BLaER1 treated with 17β-estradiol and CSF1 and Interleukin-3, amounts not matched to agents 10 nM and 100 nM (cell line): ENCODE results near the gene CFAP54.

ENCODE experiments used
- H3K27ac ChIP-seq, 11 experiments: shearing (Covaris generic); formaldehyde crosslinking; 2 replicates each; pipeline ENCODE4 v1.8.1; 2022
- H3K27me3 ChIP-seq, 11 experiments: shearing (Covaris generic); formaldehyde crosslinking; 2 replicates each; pipeline ENCODE4 v1.8.1; 2022
- H3K36me3 ChIP-seq, 11 experiments: shearing (Covaris generic); formaldehyde crosslinking; 2 replicates each; pipeline ENCODE4 v1.8.1; 2022
- H3K4me1 ChIP-seq, 10 experiments: shearing (Covaris generic); formaldehyde crosslinking; 2 replicates each; pipeline ENCODE4 v1.8.1; 2022
- H3K4me2 ChIP-seq, 11 experiments: shearing (Covaris generic); formaldehyde crosslinking; 2 replicates each; pipeline ENCODE4 v1.8.1; 2022
- H3K4me3 ChIP-seq, 10 experiments: shearing (Covaris generic); formaldehyde crosslinking; 2 replicates each; pipeline ENCODE4 v1.8.1; 2022
- H3K9ac ChIP-seq, 11 experiments: shearing (Covaris generic); formaldehyde crosslinking; 2 replicates each; pipeline ENCODE4 v1.8.1; 2022
- H3K9me3 ChIP-seq, 11 experiments: shearing (Covaris generic); formaldehyde crosslinking; replicated peaks in 1 of 11; 2 replicates each; pipeline ENCODE4 v1.8.1; 2022
- H4K20me1 ChIP-seq, 11 experiments: shearing (Covaris generic); formaldehyde crosslinking; 2 replicates each; pipeline ENCODE4 v1.8.1; 2022
- Cebpa-rat ChIP-seq, 11 experiments: shearing (Covaris generic); IDR thresholded peaks; 2 replicates each; pipeline ENCODE4 v1.8.1; 2022

The CFAP54 gene

DNA sequence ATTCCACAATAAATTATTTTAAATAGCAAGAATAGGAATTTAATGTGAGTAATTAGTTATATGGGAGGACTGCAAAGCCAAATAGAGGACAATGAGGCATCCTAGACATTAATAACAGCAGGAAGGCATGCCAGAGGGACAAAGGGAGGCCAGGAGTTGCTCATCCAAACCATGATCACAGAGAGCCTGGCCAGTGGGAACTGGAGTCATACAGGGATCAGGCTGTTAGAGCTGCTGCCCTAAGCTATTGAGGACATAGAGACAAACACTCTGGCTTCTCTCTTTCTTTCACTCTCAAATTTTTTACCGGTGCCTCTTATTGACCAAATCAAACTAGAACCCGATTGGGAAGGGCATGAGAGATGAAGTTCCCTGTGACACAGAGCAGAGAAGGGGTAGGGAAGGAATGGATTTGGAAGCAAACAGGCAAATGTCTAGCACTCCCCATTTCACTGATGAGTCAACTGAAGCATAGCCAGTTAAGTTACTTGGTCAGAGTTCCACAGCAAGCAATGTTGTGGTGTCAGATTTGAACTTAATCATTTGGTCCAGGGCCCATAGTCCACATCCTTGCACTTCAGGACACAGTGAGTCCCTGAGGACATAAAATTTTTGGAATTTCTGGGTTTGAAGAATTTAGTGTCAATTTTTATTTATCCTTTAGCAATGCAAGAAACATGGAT, 17.9 kb upstream of the CFAP54 start:
- Histone ChIP-seq H3K4me2 (no peak overlapping the region), H3K27ac (no peak overlapping the region), H3K4me3 (no peak overlapping the region), H3K36me3 (no peaks in the 10 kb centered on the region), H3K27me3 (no peaks in the 10 kb centered on the region), H3K9me3 (peaks cover 5 to 18% (median 13%) of the 10 kb centered on the region in 11 experiments; a peak in 16 of 22 replicates), H4K20me1 (no peaks in the 10 kb centered on the region), H3K4me1 (no peaks in the 10 kb centered on the region), H3K9ac (no peak overlapping the region)
- no peak for TF ChIP-seq Cebpa-rat (IDR thresholded peaks at IDR 0.05)

DNA sequence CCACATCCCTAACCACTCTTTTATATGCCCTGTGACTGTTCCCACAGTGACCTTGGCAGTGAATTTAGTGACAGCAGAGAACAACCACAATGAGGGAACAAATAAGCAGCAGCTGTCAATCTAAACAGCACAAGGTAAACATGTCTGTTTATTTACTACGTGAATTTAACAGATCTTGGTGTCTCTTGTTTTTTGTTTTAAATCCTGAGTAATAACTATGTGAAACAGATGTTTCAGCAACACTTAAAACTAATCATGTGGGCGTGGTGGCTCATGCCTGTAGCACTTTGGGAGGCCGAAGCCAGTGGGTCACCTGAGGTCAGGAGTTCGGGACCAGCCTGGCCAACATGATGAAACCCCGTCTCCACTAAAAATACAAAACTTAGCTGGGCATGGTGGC, 17.0 kb upstream of the CFAP54 start:
- Histone ChIP-seq H3K27ac (no peak overlapping the region), H3K4me2 (no peak overlapping the region), H4K20me1 (no peaks in the 10 kb centered on the region), H3K9ac (no peak overlapping the region), H3K9me3 (peaks cover 5 to 18% (median 13%) of the 10 kb centered on the region in 11 experiments; a peak in 16 of 22 replicates), H3K36me3 (no peaks in the 10 kb centered on the region), H3K4me3 (no peak overlapping the region), H3K4me1 (no peaks in the 10 kb centered on the region), H3K27me3 (no peaks in the 10 kb centered on the region)
- TF ChIP-seq Cebpa-rat (IDR thresholded peaks at IDR 0.05), result no peak

DNA sequence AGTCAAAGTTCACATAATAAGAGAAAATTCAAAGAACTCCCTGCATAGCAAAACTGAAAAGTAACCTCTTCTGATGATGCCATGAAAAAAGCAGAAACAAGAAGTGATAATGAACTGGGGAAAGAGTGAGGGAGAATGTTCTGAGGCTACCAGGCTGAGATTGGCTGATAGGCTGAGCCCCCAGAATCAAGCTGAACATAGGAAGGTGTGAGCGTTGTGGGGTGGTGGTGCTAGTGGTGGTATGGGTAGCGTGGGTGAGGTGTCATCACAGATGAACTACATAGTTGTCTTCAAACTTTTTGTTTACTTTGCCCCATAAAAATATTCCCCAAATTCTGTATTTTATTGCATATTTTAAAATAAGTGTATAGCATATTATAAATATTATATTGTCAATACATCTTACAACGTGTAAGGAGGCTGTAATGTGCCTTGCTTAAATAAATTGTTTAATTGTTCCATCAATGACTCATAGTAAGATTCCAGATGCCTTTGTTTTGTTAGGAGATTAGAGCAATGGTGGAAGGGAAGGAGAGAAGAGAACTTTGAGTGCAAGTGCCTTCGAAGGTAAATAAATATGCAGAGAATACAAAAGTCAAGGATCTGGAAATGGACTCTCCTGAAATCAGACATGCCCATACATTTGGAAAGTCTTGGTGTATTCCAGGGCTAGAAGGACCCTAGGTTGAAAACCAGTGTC, 15.8 kb upstream of the CFAP54 start:
- Histone ChIP-seq H3K9ac (no peak overlapping the region), H3K9me3 (peaks cover 5 to 18% (median 13%) of the 10 kb centered on the region in 11 experiments; a peak in 16 of 22 replicates), H3K36me3 (no peaks in the 10 kb centered on the region), H3K27me3 (no peaks in the 10 kb centered on the region), H3K27ac (no peak overlapping the region), H3K4me1 (peaks cover 0 to 4% (median 0%) of the 10 kb centered on the region in 10 experiments; a peak in 1 of 20 replicates), H3K4me2 (no peak overlapping the region), H4K20me1 (no peaks in the 10 kb centered on the region), H3K4me3 (no peak overlapping the region)
- no peak for TF ChIP-seq Cebpa-rat (IDR thresholded peaks at IDR 0.05)

- H3K36me3 ChIP-seq, result no peaks in the 10 kb centered on the region
- no peak overlapping the region for H3K9ac ChIP-seq
- peaks cover 0 to 4% (median 0%) of the 10 kb centered on the region in 10 experiments; a peak in 1 of 20 replicates for H3K4me1 ChIP-seq
- no peak overlapping the region for H3K27ac ChIP-seq
- H3K27me3 ChIP-seq, result no peaks in the 10 kb centered on the region
- no peaks in the 10 kb centered on the region for H4K20me1 ChIP-seq
- H3K4me3 ChIP-seq, result no peak overlapping the region
- no peak for TF ChIP-seq Cebpa-rat (IDR thresholded peaks at IDR 0.05)
- H3K9me3 ChIP-seq, result peaks cover 5 to 16% (median 12%) of the 10 kb centered on the region in 11 experiments; a peak in 16 of 22 replicates
- H3K4me2 ChIP-seq, result no peak overlapping the region
These were observed 15.2 kb upstream of the CFAP54 start for GRCh38 chr12:96474206-96474605.

GRCh38 chr12:96478011-96478410, 11.4 kb upstream of the CFAP54 start:
- Histone ChIP-seq H3K4me2 (peak overlapping the region in 2 of 11 experiments; percentile 9 to 17; a peak in 1 of 22 replicates), H3K27me3 (no peaks in the 10 kb centered on the region), H3K4me1 (peaks cover 0 to 4% (median 0%) of the 10 kb centered on the region in 10 experiments; a peak in 1 of 20 replicates), H3K27ac (no peak overlapping the region), H3K9ac (no peak overlapping the region), H3K4me3 (no peak overlapping the region), H3K36me3 (no peaks in the 10 kb centered on the region), H4K20me1 (no peaks in the 10 kb centered on the region), H3K9me3 (no peaks in the 10 kb centered on the region)
- TF ChIP-seq Cebpa-rat (IDR thresholded peaks at IDR 0.05), result no peak

GRCh38 chr12:96482086-96482485, 7.3 kb upstream of the CFAP54 start:
- no peak for TF ChIP-seq Cebpa-rat (IDR thresholded peaks at IDR 0.05)
- no peaks in the 10 kb centered on the region for H3K9me3 ChIP-seq
- H3K27ac ChIP-seq, result no peak overlapping the region
- H3K9ac ChIP-seq, result no peak overlapping the region
- H3K4me1 ChIP-seq, result peaks cover 0 to 17% (median 7%) of the 10 kb centered on the region in 10 experiments; a peak in 15 of 20 replicates
- H3K36me3 ChIP-seq, result no peaks in the 10 kb centered on the region
- H4K20me1 ChIP-seq, result no peaks in the 10 kb centered on the region
- no peaks in the 10 kb centered on the region for H3K27me3 ChIP-seq
- H3K4me3 ChIP-seq, result no peak overlapping the region
- H3K4me2 ChIP-seq, result no peak overlapping the region

DNA sequence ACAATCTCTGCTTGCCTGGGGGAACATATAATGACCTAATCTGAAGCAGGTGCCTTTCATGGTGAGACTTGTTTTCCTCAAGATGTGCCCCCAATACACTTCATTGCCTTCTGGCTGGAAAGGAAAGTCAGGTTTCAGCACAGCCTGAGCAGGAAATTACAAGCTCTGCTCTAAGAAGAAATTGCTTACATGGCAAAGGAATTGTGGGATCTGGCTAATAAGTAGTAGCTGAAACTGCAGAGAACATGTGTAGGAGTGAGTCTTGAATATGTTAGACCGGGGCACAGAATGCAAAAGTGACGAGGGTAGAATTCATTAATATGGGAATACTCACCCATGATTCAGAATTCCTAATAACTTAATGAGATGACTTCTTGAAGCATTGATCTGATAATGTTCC, 6.3 kb upstream of the CFAP54 start:
- Histone ChIP-seq H3K36me3 (no peaks in the 10 kb centered on the region), H3K4me2 (no peak overlapping the region), H4K20me1 (no peaks in the 10 kb centered on the region), H3K4me1 (peaks cover 0 to 17% (median 7%) of the 10 kb centered on the region in 10 experiments; a peak in 15 of 20 replicates), H3K9me3 (no peaks in the 10 kb centered on the region), H3K9ac (no peak overlapping the region), H3K27me3 (no peaks in the 10 kb centered on the region), H3K27ac (no peak overlapping the region), H3K4me3 (no peak overlapping the region)
- TF ChIP-seq Cebpa-rat (IDR thresholded peaks at IDR 0.05), result no peak

DNA sequence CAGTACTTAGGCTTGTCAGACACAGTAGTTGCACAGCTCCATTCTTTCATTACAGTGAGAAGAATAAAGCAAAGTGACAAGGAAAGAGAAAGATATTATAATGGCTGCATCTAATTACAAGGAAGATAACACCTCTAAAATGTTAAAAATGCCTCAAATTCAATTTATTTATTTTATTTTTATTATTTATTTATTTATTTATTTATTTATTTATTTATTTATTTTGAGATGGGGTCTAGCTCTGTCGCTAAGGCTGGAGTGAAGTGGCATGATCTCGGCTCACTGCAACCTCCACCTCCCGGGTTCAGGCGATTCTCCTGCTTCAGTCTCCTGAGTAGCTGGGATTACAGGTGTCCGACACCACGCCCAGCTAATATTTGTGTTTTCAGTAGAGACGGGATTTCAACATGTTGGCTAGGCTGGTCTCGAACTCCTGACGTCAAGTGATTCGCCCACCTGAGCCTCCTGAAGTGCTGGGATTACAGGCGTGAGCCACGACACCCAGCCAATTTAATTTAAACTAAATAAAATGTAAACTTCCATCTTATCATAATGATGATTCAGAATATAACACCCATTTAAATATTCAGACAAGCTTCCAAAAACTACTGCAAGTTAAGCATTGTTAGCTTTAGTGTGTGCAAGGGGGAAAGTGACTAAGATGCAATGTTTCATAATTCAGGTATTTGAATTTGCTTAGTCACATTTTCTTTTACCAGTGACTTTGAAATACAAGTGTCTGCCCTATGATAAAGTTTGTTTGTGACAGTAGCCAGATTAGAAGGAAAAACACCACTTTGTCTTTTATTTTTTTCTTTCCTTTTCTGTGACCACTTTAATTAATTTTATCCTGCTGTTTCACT, 2.4 kb upstream of the CFAP54 start:
- Histone ChIP-seq H3K4me3 (no peak overlapping the region), H3K27me3 (peaks cover 0 to 7% (median 0%) of the 10 kb centered on the region in 11 experiments; a peak in 8 of 22 replicates), H3K9ac (no peak overlapping the region), H3K4me2 (no peak overlapping the region), H3K36me3 (no peaks in the 10 kb centered on the region), H3K27ac (no peak overlapping the region), H3K9me3 (no peaks in the 10 kb centered on the region), H4K20me1 (no peaks in the 10 kb centered on the region), H3K4me1 (peaks cover 0 to 25% (median 13%) of the 10 kb centered on the region in 10 experiments; a peak in 18 of 20 replicates)
- TF ChIP-seq Cebpa-rat (IDR thresholded peaks at IDR 0.05), result no peak

DNA sequence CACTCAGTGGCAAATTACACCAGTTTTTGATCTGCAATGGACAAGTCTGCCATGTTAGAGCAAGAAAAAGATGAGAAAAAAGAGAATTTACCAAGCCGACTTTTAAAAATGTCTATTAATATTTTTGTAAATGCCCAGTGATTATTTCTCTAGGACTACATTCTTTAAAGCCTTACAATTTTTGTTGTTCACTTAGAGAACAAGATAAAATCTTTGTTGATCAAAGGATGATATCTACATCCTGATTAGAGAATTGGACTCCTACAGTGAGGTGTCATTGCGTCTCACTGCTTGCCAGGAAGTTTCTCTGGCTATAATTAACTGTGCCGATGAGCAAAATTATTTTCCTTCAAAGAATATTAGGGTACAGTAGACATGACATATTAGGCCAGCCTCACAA, 1.7 kb upstream of the CFAP54 start:
- H3K4me1 ChIP-seq, result peaks cover 0 to 25% (median 13%) of the 10 kb centered on the region in 10 experiments; a peak in 18 of 20 replicates
- H3K27me3 ChIP-seq, result peaks cover 0 to 7% (median 0%) of the 10 kb centered on the region in 11 experiments; a peak in 8 of 22 replicates
- H3K4me3 ChIP-seq, result no peak overlapping the region
- no peak for TF ChIP-seq Cebpa-rat (IDR thresholded peaks at IDR 0.05)
- no peaks in the 10 kb centered on the region for H3K36me3 ChIP-seq
- H3K9me3 ChIP-seq, result no peaks in the 10 kb centered on the region
- no peak overlapping the region for H3K4me2 ChIP-seq
- H3K27ac ChIP-seq, result no peak overlapping the region
- H4K20me1 ChIP-seq, result no peaks in the 10 kb centered on the region
- H3K9ac ChIP-seq, result no peak overlapping the region
